Natural killer cell (primary cell): ENCODE data around the gene FBXL16. TPM values are rescaled to one million over a fixed set of nuclear protein-coding genes. Genes with fewer than 3 reads are reported as not detected.

ENCODE experiments used
- ATAC-seq, 3 donors: fragments of 150-1000 bp in 2 of 3; fragments of 200-7000 bp in 1 of 3; cut with Tn5 transposase; 1 replicate in 1 of 3; 2 replicates in 2 of 3; pipeline ENCODE4 v1.10.0; 2021; ENCODE audit warnings: mild to moderate bottlenecking in 2 of 3, moderate library complexity in 2 of 3
- DNase-seq, 2 donors: peaks; one replicate each; pipeline versions ENCODE4 v3.0.0 to v3.0.0-alpha.2; 2013 to 2021; ENCODE audit warnings: mixed read lengths in 1 of 2
- H3K27ac ChIP-seq: one replicate; pipeline ENCODE4 v1.5.1; 2013; ENCODE audit warnings: mild to moderate bottlenecking, low read length
- H3K27me3 ChIP-seq: one replicate; pipeline ENCODE4 v1.6.1; 2013; ENCODE audit warnings: low read length; ENCODE audit not compliant: control insufficient read depth, insufficient read depth
- H3K36me3 ChIP-seq: one replicate; pipeline ENCODE4 v1.6.1; 2013; ENCODE audit warnings: low read length; ENCODE audit not compliant: control insufficient read depth, insufficient read depth
- H3K4me1 ChIP-seq: one replicate; pipeline ENCODE4 v1.6.1; 2013; ENCODE audit warnings: low read length; ENCODE audit not compliant: control insufficient read depth, insufficient read depth
- H3K4me3 ChIP-seq: one replicate; pipeline ENCODE4 v1.5.1; 2013; ENCODE audit warnings: low read length
- H3K9me3 ChIP-seq: one replicate; pipeline ENCODE4 v1.6.1; 2013; ENCODE audit warnings: low read length; ENCODE audit not compliant: control insufficient read depth, insufficient read depth
- H3K27ac Mint-ChIP-seq, 2 donors: one replicate each; pipeline ENCODE4 v1.8.0; 2022; ENCODE audit warnings: mild to moderate bottlenecking in 2 of 2, mixed read lengths in 2 of 2, moderate library complexity in 1 of 2
- H3K27me3 Mint-ChIP-seq, 2 donors: one replicate each; pipeline ENCODE4 v1.8.0; 2022; ENCODE audit warnings: low read depth in 2 of 2, mixed read lengths in 2 of 2
- H3K36me3 Mint-ChIP-seq: one replicate; pipeline ENCODE4 v1.8.0; 2022; ENCODE audit warnings: mixed read lengths
- H3K4me1 Mint-ChIP-seq, 2 donors: one replicate each; pipeline ENCODE4 v1.8.0; 2022; ENCODE audit warnings: mixed read lengths in 2 of 2
- H3K4me3 Mint-ChIP-seq: one replicate; pipeline ENCODE4 v1.8.0; 2022; ENCODE audit warnings: mild to moderate bottlenecking, moderate library complexity, mixed read lengths
- H3K9me3 Mint-ChIP-seq, 2 donors: one replicate each; pipeline ENCODE4 v1.8.0; 2022; ENCODE audit warnings: mixed read lengths in 2 of 2
- CTCF ChIP-seq: fragments of 200-600 bp; IDR thresholded peaks from one replicate; pipeline ENCODE4 v1.8.0; 2022; ENCODE audit warnings: antibody characterized with exemption
- WGBS: methylation state at CpG from one replicate; pipeline ENCODE4 v1.1.7; 2013; ENCODE audit warnings: missing lambda C conversion rate; ENCODE audit not compliant: insufficient coverage; 5-methylcytosine and 5-hydroxymethylcytosine counted together
- intact Hi-C: fragments of 100-400 bp; cut with micrococcal nuclease; formaldehyde crosslinking; loops from one replicate; pipeline ENCODE4 v1.14.2; 2022
- total RNA-seq, 4 donors: library from RNA; stranded (reverse); fragments of 120-200 nt in 1 of 4; gene quantifications; one replicate each; pipeline versions ENCODE4 v1.2.3 to v1.2.4, GENCODE V29; 2013 to 2022

Gene FBXL16
- total RNA-seq, 3 donors from 2014 or later (not counting 1 experiment from before 2014, with no cell fraction given) = 0.48 to 0.79 TPM; not detected in 1

DNA sequence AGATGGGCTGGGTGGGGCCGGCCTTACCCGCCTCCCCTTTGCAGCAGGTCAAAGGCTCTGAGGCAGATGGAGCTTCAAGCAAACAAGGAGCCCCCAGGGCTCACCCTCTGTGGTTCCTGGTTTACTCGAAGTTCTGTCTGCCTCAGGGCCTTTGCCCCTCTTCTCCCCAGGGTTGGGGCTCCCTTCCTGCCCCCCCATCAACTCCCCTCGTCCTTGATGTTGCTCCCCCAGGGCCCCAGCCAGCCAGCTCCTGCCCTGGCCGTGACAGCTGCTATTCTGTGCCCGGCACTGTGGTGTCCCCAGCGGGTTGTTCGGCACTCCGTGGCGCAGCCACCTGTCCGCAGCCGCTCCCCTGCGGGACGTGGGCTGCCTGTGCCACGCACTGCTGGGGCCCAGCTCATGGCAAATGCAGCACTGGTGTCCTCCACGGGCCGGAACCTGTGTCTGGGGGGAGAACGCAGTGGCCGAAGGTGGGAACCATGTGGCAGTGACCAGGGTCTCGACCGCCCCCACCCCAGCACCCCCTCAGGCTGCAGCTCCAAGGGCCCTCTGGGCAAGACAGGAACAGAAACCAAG, 5.0 kb upstream of the FBXL16 start:
- TF ChIP-seq CTCF = no peak
- H3K27me3 ChIP-seq = peaks cover 23% of the 10 kb centered on the region
- H3K4me1 ChIP-seq = peaks cover 13% of the 10 kb centered on the region
- H3K9me3 ChIP-seq = no peaks in the 10 kb centered on the region
- H3K27me3 Mint-ChIP-seq = peaks cover 8 to 17% of the 10 kb centered on the region in 2 donors
- WGBS = 69% methylated on average over 21 of the region's 21 CpGs
- H3K27ac Mint-ChIP-seq = no peak overlapping the region
- H3K4me1 Mint-ChIP-seq = no peaks in the 10 kb centered on the region
- ATAC-seq (no peak), DNase-seq (no peak)
- no peaks in the 10 kb centered on the region for H3K36me3 Mint-ChIP-seq
- intact Hi-C loops = loop anchor here (2.0 to 10.0 kb wide), 2 partner anchors 74 to 344 kb away; no protein-coding TSS in a partner anchor
- H3K27ac ChIP-seq = no peak overlapping the region
- H3K4me3 ChIP-seq = no peak overlapping the region
- H3K9me3 Mint-ChIP-seq = no peaks in the 10 kb centered on the region
- H3K36me3 ChIP-seq = no peaks in the 10 kb centered on the region
- H3K4me3 Mint-ChIP-seq = no peak overlapping the region

- Histone ChIP-seq H3K9me3 (no peaks in the 10 kb centered on the region), H3K27me3 (peaks cover 24% of the 10 kb centered on the region), H3K4me1 (peaks cover 13% of the 10 kb centered on the region), H3K27ac (no peak overlapping the region), H3K36me3 (no peaks in the 10 kb centered on the region), H3K4me3 (no peak overlapping the region)
- no peak overlapping the region for H3K4me3 Mint-ChIP-seq
- H3K36me3 Mint-ChIP-seq = no peaks in the 10 kb centered on the region
- H3K27me3 Mint-ChIP-seq = peaks cover 8 to 17% of the 10 kb centered on the region in 2 donors
- H3K9me3 Mint-ChIP-seq = no peaks in the 10 kb centered on the region
- 40% methylated on average over 30 of the region's 30 CpGs for WGBS
- TF ChIP-seq CTCF = no peak
- no peak for DNase-seq
- no peak for ATAC-seq
- no peak overlapping the region for H3K27ac Mint-ChIP-seq
- no peaks in the 10 kb centered on the region for H3K4me1 Mint-ChIP-seq
- intact Hi-C loops = loop anchor here (2.0 to 10.0 kb wide), 2 partner anchors 75 to 345 kb away; no protein-coding TSS in a partner anchor
Measured at GRCh38 chr16:709566-710499, 4.2 kb upstream of the FBXL16 start.

DNA sequence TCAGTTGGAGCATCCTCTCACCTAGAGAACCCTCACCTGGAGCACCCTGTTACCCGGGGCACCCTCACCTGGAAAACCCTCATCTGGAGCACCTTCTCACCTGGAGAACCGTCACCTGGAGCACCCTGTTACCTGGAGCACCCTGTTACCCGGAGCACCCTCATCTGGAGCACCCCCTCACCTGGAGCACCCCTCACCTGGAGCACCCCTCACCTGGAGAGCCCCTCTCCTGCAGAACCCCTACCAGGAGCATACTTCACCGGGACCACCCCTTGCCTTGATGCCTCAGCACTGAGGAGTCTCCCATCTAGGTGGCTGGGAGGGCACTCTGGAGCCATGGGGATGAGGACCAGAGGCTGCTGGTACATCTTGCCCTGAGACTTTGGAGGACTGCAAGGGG, 3.4 kb upstream of the FBXL16 start:
- peaks cover 8 to 12% of the 10 kb centered on the region in 2 donors for H3K27me3 Mint-ChIP-seq
- no peaks in the 10 kb centered on the region for H3K9me3 Mint-ChIP-seq
- H3K4me3 Mint-ChIP-seq = no peak overlapping the region
- Histone ChIP-seq H3K4me3 (no peak overlapping the region), H3K4me1 (peaks cover 6% of the 10 kb centered on the region), H3K9me3 (no peaks in the 10 kb centered on the region), H3K27ac (no peak overlapping the region), H3K36me3 (no peaks in the 10 kb centered on the region), H3K27me3 (peaks cover 32% of the 10 kb centered on the region)
- H3K4me1 Mint-ChIP-seq = no peaks in the 10 kb centered on the region
- intact Hi-C loops = no loop called here
- H3K36me3 Mint-ChIP-seq = no peaks in the 10 kb centered on the region
- no peak for ATAC-seq
- WGBS = 91% methylated on average over 3 of the region's 4 CpGs
- no peak overlapping the region for H3K27ac Mint-ChIP-seq
- DNase-seq = no peak
- no peak for TF ChIP-seq CTCF
